DND-41 (cell line): ENCODE results near the gene DDC.

Experiments
- EZH2 ChIP-seq: IDR thresholded peaks from 3 replicates; pipeline ENCODE4 v1.6.1; 2012; ENCODE audit warnings: borderline replicate concordance, low read depth, mild to moderate bottlenecking, moderate library complexity, low read length, inconsistent platforms; ENCODE audit not compliant: severe bottlenecking
- TF ChIP-seq, protein P1 (sequence below): IDR thresholded peaks from 2 replicates; pipeline ENCODE4 v1.5.1; 2012; ENCODE audit warnings: borderline replicate concordance, low read length, moderate library complexity, mild to moderate bottlenecking; ENCODE audit not compliant: poor library complexity, severe bottlenecking; ENCODE audit errors: extremely low read depth

DNA sequence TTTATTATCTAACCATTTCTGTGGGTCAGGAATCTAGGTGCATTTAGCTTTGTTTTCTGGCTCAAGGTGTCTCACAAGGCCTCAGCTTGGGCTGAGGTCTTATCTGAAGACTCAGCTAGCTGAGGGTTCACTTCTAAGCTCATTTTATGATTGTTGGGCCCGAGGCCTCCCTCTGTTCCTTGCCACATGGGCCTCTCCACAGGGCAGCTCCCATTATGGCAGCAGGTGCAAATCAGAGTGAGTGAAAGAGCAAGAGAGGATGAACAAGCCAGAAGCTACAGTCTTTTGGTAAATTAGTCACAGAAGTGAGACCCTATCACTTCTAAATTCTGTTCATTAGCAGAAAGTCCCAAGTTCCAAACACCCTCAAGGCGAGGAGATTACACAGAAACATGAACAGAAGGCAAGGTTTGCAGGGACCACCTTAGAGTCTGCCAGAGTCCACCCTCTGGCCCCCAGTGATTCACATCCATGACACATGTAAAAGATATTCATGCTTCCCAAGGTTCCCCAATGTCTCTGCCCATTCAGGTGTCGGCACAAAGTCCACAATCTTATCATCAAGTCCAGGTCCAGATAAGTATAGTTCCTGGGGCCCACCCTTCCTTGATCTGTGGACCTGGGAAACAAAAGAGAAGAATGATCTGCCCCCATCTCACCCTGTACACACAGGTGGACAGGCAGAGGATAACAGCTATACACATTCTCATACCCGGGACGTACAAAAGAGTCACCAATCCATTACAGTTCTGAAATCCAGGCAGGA is 138.7 kb downstream of the DDC start:
- TF ChIP-seq EZH2 = no peak
- TF ChIP-seq, protein P1, sequence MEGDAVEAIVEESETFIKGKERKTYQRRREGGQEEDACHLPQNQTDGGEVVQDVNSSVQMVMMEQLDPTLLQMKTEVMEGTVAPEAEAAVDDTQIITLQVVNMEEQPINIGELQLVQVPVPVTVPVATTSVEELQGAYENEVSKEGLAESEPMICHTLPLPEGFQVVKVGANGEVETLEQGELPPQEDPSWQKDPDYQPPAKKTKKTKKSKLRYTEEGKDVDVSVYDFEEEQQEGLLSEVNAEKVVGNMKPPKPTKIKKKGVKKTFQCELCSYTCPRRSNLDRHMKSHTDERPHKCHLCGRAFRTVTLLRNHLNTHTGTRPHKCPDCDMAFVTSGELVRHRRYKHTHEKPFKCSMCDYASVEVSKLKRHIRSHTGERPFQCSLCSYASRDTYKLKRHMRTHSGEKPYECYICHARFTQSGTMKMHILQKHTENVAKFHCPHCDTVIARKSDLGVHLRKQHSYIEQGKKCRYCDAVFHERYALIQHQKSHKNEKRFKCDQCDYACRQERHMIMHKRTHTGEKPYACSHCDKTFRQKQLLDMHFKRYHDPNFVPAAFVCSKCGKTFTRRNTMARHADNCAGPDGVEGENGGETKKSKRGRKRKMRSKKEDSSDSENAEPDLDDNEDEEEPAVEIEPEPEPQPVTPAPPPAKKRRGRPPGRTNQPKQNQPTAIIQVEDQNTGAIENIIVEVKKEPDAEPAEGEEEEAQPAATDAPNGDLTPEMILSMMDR = no peak
